Measurements from ENCODE around the gene ZBTB43. TPM values are rescaled to one million over a fixed set of nuclear protein-coding genes. Genes with fewer than 3 reads are reported as not detected.
"Not testable (repeated sequence)": the region's sequence is repeated elsewhere in the genome, so short reads cannot be mapped to it uniquely, and the experiment has no call there.

The ZBTB43 gene
- total and polyA plus RNA-seq, 5 donors from 2014 or later: 4.5 to 38.0 (median 7.1) TPM

DNA sequence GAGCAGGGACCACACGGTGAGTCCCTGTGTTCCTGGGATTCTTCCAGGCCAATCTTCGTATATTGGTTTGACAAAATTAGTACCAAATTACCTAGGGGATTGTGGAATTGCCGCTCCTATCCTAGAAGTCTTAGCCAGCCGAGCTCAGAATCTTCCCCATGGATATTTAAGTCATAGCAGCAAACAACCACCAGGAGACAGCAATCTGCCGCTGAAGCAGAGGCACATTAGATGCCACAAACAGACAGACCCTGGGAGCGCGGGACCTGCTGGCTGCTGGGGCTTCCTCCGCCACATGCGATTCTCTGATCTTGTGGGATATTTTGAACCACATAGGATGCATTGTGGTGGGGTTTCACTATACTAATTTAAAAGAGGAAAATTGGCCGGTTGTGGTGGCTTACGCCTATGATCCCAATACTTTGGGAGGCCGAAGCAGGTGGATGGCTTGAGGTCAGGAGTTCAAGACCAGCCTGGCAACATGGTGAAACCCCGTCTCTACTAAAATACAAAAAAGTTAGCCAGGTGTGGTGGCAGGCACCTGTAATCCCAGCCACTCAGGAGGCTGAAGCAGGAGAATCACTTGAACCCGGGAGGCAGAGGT is 31.7 kb upstream of the ZBTB43 start:
- Histone ChIP-seq H3K9me3 (ENCODE audit: control insufficient read depth in 2 of 2, low read length in 2 of 2) (no peaks in the 10 kb centered on the region), H3K4me3 (ENCODE audit: low read depth, low read length) (no peak overlapping the region), H3K27ac (ENCODE audit: insufficient read depth, low read length, poor library complexity, severe bottlenecking) (no peak overlapping the region), H3K27me3 (ENCODE audit: control insufficient read depth, insufficient read depth, low read length) (peaks cover 4% of the 10 kb centered on the region), H3K36me3 (ENCODE audit: control insufficient read depth, insufficient read depth, low read length) (no peaks in the 10 kb centered on the region), H3K4me1 (ENCODE audit: control insufficient read depth, insufficient read depth, low read length, poor library complexity, severe bottlenecking) (no peaks in the 10 kb centered on the region)
- Mint-ChIP-seq H3K27me3 (peaks cover 33% of the 10 kb centered on the region), H3K4me1 (peaks cover 0 to 2% (median 0%) of the 10 kb centered on the region in 4 donors), H3K27ac (no peak overlapping the region), H3K9me3 (no peaks in the 10 kb centered on the region), H3K4me3 (no peak overlapping the region), H3K36me3 (no peaks in the 10 kb centered on the region)
- DNase-seq (peak in 1 of 3 donors; percentile 16), ATAC-seq (ENCODE audit: low read depth in 2 of 2) (no peak)

DNA sequence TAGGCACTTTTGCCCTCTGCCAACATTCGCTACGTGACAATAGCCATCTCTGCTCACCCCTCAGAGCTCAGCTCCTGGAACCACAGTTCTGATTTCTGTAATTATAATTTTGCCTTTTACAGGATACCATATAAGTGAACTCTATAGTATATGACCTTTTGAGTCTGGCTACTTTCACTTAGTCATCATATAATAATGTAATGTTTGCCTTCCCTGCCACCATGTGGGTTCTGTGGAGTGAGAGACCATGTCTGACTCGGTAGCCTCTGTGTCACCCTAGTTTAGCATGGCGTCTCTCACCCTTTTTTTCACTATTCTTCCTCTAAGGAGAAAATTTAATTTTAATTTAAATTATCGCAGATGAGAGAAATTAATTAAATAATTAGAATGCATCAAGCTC is 28.9 kb upstream of the ZBTB43 start:
- DNase-seq (no peak), ATAC-seq (ENCODE audit: low read depth in 2 of 2) (no peak)
- Histone ChIP-seq H3K9me3 (ENCODE audit: control insufficient read depth in 2 of 2, low read length in 2 of 2) (no peaks in the 10 kb centered on the region), H3K4me3 (ENCODE audit: low read depth, low read length) (no peak overlapping the region), H3K36me3 (ENCODE audit: control insufficient read depth, insufficient read depth, low read length) (no peaks in the 10 kb centered on the region), H3K27me3 (ENCODE audit: control insufficient read depth, insufficient read depth, low read length) (peaks cover 10% of the 10 kb centered on the region), H3K4me1 (ENCODE audit: control insufficient read depth, insufficient read depth, low read length, poor library complexity, severe bottlenecking) (no peaks in the 10 kb centered on the region), H3K27ac (ENCODE audit: insufficient read depth, low read length, poor library complexity, severe bottlenecking) (no peak overlapping the region)
- H3K9me3 Mint-ChIP-seq: no peaks in the 10 kb centered on the region
- no peaks in the 10 kb centered on the region for H3K36me3 Mint-ChIP-seq
- no peak overlapping the region for H3K27ac Mint-ChIP-seq
- H3K4me3 Mint-ChIP-seq: no peak overlapping the region
- H3K27me3 Mint-ChIP-seq: peaks cover 38% of the 10 kb centered on the region
- peaks cover 0 to 2% (median 0%) of the 10 kb centered on the region in 4 donors for H3K4me1 Mint-ChIP-seq

DNA sequence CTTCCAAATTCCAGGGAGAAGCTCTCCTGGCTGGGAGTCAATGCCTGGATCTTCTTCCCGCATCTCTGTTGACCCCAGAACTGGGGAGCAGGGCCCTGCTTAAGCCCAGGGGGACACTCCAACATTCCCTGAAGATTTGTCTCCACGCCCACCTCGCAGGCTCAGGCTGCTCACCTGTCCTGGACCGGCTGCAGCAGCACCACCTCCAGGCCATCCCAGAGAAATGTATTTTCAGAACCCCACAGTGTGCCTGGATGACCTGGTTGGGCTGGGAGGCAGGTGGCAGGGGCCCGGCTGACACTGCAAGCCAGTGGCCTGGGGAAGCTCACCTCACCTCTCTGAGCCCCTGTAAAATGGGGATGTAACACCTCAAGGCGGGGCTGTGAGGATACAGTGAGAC is 27.1 kb upstream of the ZBTB43 start:
- Histone ChIP-seq H3K4me3 (ENCODE audit: low read depth, low read length) (no peak overlapping the region), H3K27ac (ENCODE audit: insufficient read depth, low read length, poor library complexity, severe bottlenecking) (no peak overlapping the region), H3K4me1 (ENCODE audit: control insufficient read depth, insufficient read depth, low read length, poor library complexity, severe bottlenecking) (no peaks in the 10 kb centered on the region), H3K36me3 (ENCODE audit: control insufficient read depth, insufficient read depth, low read length) (no peaks in the 10 kb centered on the region), H3K27me3 (ENCODE audit: control insufficient read depth, insufficient read depth, low read length) (peaks cover 10% of the 10 kb centered on the region), H3K9me3 (ENCODE audit: control insufficient read depth in 2 of 2, low read length in 2 of 2) (no peaks in the 10 kb centered on the region)
- ATAC-seq (ENCODE audit: low read depth in 2 of 2) (no peak), DNase-seq (peak in 1 of 3 donors; percentile 10)
- Mint-ChIP-seq H3K4me1 (peaks cover 0 to 2% (median 1%) of the 10 kb centered on the region in 4 donors), H3K4me3 (no peak overlapping the region), H3K36me3 (no peaks in the 10 kb centered on the region), H3K27ac (no peak overlapping the region), H3K9me3 (no peaks in the 10 kb centered on the region), H3K27me3 (peaks cover 46% of the 10 kb centered on the region)

DNA sequence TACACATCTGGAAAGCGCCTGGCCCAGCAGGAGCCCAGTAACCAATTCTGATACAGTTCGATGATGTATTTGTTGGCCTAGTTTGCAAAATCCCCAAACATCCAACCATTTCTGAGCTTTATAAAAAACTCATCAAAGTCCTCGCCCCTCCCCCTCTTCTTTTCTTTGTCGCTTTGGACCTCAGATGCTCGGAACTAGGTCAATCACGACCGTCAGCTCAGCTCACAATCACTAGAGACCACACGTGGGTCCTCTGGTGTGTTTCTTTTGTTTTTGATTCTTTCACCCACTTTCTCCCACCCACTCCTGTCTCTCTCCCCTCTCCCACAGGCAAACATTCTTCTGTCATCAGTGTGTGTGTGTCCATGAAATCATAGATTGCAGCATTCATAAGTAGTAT is 26.7 kb upstream of the ZBTB43 start:
- Mint-ChIP-seq H3K4me3 (no peak overlapping the region), H3K9me3 (no peaks in the 10 kb centered on the region), H3K4me1 (peaks cover 0 to 2% (median 1%) of the 10 kb centered on the region in 4 donors), H3K36me3 (no peaks in the 10 kb centered on the region), H3K27me3 (peaks cover 43% of the 10 kb centered on the region), H3K27ac (no peak overlapping the region)
- Histone ChIP-seq H3K36me3 (ENCODE audit: control insufficient read depth, insufficient read depth, low read length) (no peaks in the 10 kb centered on the region), H3K27me3 (ENCODE audit: control insufficient read depth, insufficient read depth, low read length) (peaks cover 10% of the 10 kb centered on the region), H3K27ac (ENCODE audit: insufficient read depth, low read length, poor library complexity, severe bottlenecking) (no peak overlapping the region), H3K4me3 (ENCODE audit: low read depth, low read length) (no peak overlapping the region), H3K9me3 (ENCODE audit: control insufficient read depth in 2 of 2, low read length in 2 of 2) (no peaks in the 10 kb centered on the region), H3K4me1 (ENCODE audit: control insufficient read depth, insufficient read depth, low read length, poor library complexity, severe bottlenecking) (no peaks in the 10 kb centered on the region)
- ATAC-seq (ENCODE audit: low read depth in 2 of 2) (no peak), DNase-seq (no peak)

DNA sequence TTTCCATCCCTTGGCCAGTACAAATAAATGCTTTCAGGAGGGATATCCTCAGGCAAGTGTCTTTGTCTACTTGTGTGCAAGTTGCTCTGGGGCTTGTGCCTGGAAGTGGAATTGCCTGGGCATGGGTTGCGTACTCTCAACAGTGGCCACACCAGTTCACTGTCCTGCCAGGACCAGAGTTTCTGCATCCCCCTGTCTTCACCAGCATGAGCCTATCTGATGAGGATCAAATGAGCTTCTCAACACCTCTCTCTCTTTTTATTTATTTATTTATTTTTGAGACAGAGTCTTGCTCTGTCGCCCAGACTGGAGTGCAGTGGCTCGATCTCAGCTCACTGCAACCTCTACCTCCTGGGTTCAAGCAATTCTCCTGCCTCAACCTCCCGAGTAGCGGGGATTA is 26.1 kb upstream of the ZBTB43 start:
- H3K36me3 ChIP-seq (ENCODE audit: control insufficient read depth, insufficient read depth, low read length); H3K4me3 Mint-ChIP-seq; ATAC-seq (ENCODE audit: low read depth in 2 of 2); H3K27ac Mint-ChIP-seq; H3K4me1 ChIP-seq (ENCODE audit: control insufficient read depth, insufficient read depth, low read length, poor library complexity, severe bottlenecking); H3K27me3 ChIP-seq (ENCODE audit: control insufficient read depth, insufficient read depth, low read length); DNase-seq; H3K4me1 Mint-ChIP-seq; H3K4me3 ChIP-seq (ENCODE audit: low read depth, low read length); H3K9me3 Mint-ChIP-seq; H3K27ac ChIP-seq (ENCODE audit: insufficient read depth, low read length, poor library complexity, severe bottlenecking); H3K9me3 ChIP-seq (ENCODE audit: control insufficient read depth in 2 of 2, low read length in 2 of 2); H3K36me3 Mint-ChIP-seq: not testable (repeated sequence)
- H3K27me3 Mint-ChIP-seq: peaks cover 38% of the 10 kb centered on the region

DNA sequence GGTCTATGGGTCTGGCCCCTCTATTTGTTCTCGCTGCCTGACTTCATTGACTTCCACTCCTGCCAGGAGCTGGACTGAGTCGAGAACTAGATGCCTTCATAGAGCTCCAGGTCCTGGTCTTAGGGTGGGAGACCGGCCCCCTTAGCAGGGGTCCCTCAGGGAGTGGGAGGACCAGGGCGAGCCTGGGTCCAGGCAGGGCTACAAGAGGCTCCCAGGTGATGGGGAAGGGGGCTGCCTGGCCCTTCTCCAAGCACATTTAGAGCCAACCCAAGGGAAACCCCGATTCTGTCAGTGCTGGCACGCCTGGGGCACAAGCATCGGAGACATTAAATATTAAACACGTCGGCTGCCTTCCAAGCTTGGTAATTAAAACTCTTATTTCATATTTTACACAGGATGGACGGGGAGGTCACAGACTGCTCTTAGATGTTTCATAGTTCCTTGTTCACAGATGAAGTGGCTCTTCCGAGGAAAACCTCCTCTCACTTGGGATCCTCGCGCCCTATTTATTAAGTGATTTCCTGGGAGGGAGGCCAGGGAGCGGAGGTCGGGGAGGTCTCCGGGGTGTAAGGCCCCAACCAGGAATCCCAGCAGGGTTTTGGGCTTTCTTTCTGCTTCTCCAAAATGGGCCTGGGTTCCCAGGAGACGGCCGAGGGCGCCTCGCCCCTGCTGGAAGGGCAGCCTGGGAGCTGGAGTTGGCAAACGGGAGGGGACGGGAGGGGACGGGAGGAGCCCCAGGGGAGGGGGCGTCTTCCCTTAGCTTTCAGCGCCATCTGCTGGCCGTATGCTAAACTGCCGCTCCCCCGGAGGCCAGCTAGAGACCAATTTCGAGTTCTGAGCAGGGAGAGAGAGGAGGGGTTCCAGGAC is 23.4 kb upstream of the ZBTB43 start:
- no peaks in the 10 kb centered on the region for H3K36me3 ChIP-seq (ENCODE audit: control insufficient read depth, insufficient read depth, low read length)
- Mint-ChIP-seq H3K27me3 (peaks cover 28% of the 10 kb centered on the region), H3K9me3 (no peaks in the 10 kb centered on the region), H3K27ac (no peak overlapping the region), H3K36me3 (no peaks in the 10 kb centered on the region), H3K4me3 (peak overlapping the region in 1 of 4 donors; percentile 27), H3K4me1 (peaks cover 0 to 2% (median 0%) of the 10 kb centered on the region in 4 donors)
- ATAC-seq (ENCODE audit: low read depth in 2 of 2) (peak; percentile 77 to 84), DNase-seq (peak; percentile 61 to 73 (median 71))
- H3K27ac ChIP-seq (ENCODE audit: insufficient read depth, low read length, poor library complexity, severe bottlenecking): no peak overlapping the region
- no peaks in the 10 kb centered on the region for H3K4me1 ChIP-seq (ENCODE audit: control insufficient read depth, insufficient read depth, low read length, poor library complexity, severe bottlenecking)
- H3K4me3 ChIP-seq (ENCODE audit: low read depth, low read length): no peak overlapping the region
- H3K9me3 ChIP-seq (ENCODE audit: control insufficient read depth in 2 of 2, low read length in 2 of 2): no peaks in the 10 kb centered on the region
- peaks cover 8% of the 10 kb centered on the region for H3K27me3 ChIP-seq (ENCODE audit: control insufficient read depth, insufficient read depth, low read length)

DNA sequence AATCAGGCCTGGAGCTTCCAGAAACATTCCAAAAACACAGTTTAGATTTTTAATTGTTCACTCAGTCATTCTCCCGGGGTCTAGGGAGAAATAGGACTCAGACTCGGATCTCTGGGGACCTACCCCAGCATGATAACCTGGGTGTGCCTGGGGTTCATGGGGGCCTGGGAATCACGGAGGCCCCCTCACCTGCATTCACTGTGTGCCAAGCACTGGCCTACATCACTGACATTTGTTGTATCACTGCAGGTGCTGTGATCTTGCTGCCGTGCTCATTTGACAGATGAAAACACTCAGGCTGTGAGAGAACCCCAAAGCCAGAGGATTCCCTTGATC is 22.8 kb upstream of the ZBTB43 start:
- Mint-ChIP-seq H3K27me3 (peaks cover 34% of the 10 kb centered on the region), H3K4me3 (no peak overlapping the region), H3K36me3 (no peaks in the 10 kb centered on the region), H3K27ac (no peak overlapping the region), H3K4me1 (peaks cover 0 to 2% (median 0%) of the 10 kb centered on the region in 4 donors), H3K9me3 (no peaks in the 10 kb centered on the region)
- Histone ChIP-seq H3K27ac (ENCODE audit: insufficient read depth, low read length, poor library complexity, severe bottlenecking) (no peak overlapping the region), H3K4me3 (ENCODE audit: low read depth, low read length) (no peak overlapping the region), H3K4me1 (ENCODE audit: control insufficient read depth, insufficient read depth, low read length, poor library complexity, severe bottlenecking) (no peaks in the 10 kb centered on the region), H3K27me3 (ENCODE audit: control insufficient read depth, insufficient read depth, low read length) (peaks cover 12% of the 10 kb centered on the region), H3K9me3 (ENCODE audit: control insufficient read depth in 2 of 2, low read length in 2 of 2) (no peaks in the 10 kb centered on the region), H3K36me3 (ENCODE audit: control insufficient read depth, insufficient read depth, low read length) (no peaks in the 10 kb centered on the region)
- ATAC-seq (ENCODE audit: low read depth in 2 of 2) (no peak), DNase-seq (no peak)

DNA sequence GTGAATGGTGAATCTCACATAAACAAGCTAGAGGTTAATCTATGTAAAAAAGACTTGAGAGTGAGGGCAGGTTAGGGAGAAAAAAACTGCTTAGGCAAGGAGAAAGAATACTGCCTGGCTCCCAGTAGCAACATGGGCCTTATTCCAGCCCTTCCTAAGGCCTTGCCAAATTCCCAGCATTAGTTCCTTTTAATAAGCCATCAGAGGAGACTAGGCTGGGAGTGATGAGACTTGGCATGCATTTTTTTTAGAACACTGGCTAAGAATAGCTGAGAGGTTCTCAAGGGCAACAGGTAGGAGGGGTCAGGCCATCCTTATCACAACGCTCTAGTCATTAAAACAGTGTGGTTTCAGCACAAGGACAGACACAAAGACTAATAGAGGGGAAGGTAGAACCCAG is 20.9 kb upstream of the ZBTB43 start:
- Mint-ChIP-seq H3K36me3 (no peaks in the 10 kb centered on the region), H3K4me3 (no peak overlapping the region), H3K27ac (no peak overlapping the region), H3K4me1 (peaks cover 0 to 2% (median 0%) of the 10 kb centered on the region in 4 donors), H3K9me3 (no peaks in the 10 kb centered on the region), H3K27me3 (peaks cover 46% of the 10 kb centered on the region)
- no peaks in the 10 kb centered on the region for H3K36me3 ChIP-seq (ENCODE audit: control insufficient read depth, insufficient read depth, low read length)
- no peaks in the 10 kb centered on the region for H3K4me1 ChIP-seq (ENCODE audit: control insufficient read depth, insufficient read depth, low read length, poor library complexity, severe bottlenecking)
- ATAC-seq (ENCODE audit: low read depth in 2 of 2) (no peak), DNase-seq (no peak)
- H3K27ac ChIP-seq (ENCODE audit: insufficient read depth, low read length, poor library complexity, severe bottlenecking): no peak overlapping the region
- H3K4me3 ChIP-seq (ENCODE audit: low read depth, low read length): no peak overlapping the region
- H3K9me3 ChIP-seq (ENCODE audit: control insufficient read depth in 2 of 2, low read length in 2 of 2): no peaks in the 10 kb centered on the region
- H3K27me3 ChIP-seq (ENCODE audit: control insufficient read depth, insufficient read depth, low read length): peaks cover 15% of the 10 kb centered on the region
